ENCODE measurements around the gene SPATA16.
"Not testable (repeated sequence)": the region's sequence is repeated elsewhere in the genome, so short reads cannot be mapped to it uniquely, and the experiment has no call there.

Gene SPATA16

GRCh38 chr3:173004681-173005080 lies 136.4 kb downstream of the SPATA16 start:
- DNase-seq (ENCODE audit: low read depth in 2 of 2), result no peak

GRCh38 chr3:173003956-173004355 lies 137.1 kb downstream of the SPATA16 start:
- no peak for DNase-seq (ENCODE audit: low read depth in 2 of 2)

GRCh38 chr3:173003471-173003870 lies 137.6 kb downstream of the SPATA16 start:
- no peak for DNase-seq (ENCODE audit: low read depth in 2 of 2)

- no peak for DNase-seq (ENCODE audit: low read depth in 2 of 2)
Measured at GRCh38 chr3:173001622-173002021, 139.4 kb downstream of the SPATA16 start.

GRCh38 chr3:173000553-173000952 lies 140.5 kb downstream of the SPATA16 start:
- no peak for DNase-seq (ENCODE audit: low read depth in 2 of 2)

GRCh38 chr3:172993412-172993811 lies 147.6 kb downstream of the SPATA16 start:
- no peak for DNase-seq (ENCODE audit: low read depth in 2 of 2)

GRCh38 chr3:172991424-172991996 lies 149.5 kb downstream of the SPATA16 start:
- no peak for DNase-seq (ENCODE audit: low read depth in 2 of 2)

- DNase-seq (ENCODE audit: low read depth in 2 of 2), result no peak
Measured at GRCh38 chr3:172989373-172989772, 151.7 kb downstream of the SPATA16 start.

GRCh38 chr3:172987273-172987672 lies 153.8 kb downstream of the SPATA16 start:
- no peak for DNase-seq (ENCODE audit: low read depth in 2 of 2)

GRCh38 chr3:172984914-172985313 lies 156.1 kb downstream of the SPATA16 start:
- DNase-seq (ENCODE audit: low read depth in 2 of 2), result no peak

- DNase-seq (ENCODE audit: low read depth in 2 of 2), result no peak
Measured at GRCh38 chr3:172982736-172983364, 158.2 kb downstream of the SPATA16 start.

GRCh38 chr3:172981407-172981983 lies 159.5 kb downstream of the SPATA16 start:
- DNase-seq (ENCODE audit: low read depth in 2 of 2), result no peak

GRCh38 chr3:172980849-172981248 lies 160.2 kb downstream of the SPATA16 start:
- no peak for DNase-seq (ENCODE audit: low read depth in 2 of 2)

GRCh38 chr3:172977696-172978095 lies 163.3 kb downstream of the SPATA16 start:
- no peak for DNase-seq (ENCODE audit: low read depth in 2 of 2)

- DNase-seq (ENCODE audit: low read depth in 2 of 2), result no peak
Measured at GRCh38 chr3:172974969-172975368, 166.1 kb downstream of the SPATA16 start.

- DNase-seq (ENCODE audit: low read depth in 2 of 2), result no peak
Measured at GRCh38 chr3:172973799-172974198, 167.2 kb downstream of the SPATA16 start.

- no peak for DNase-seq (ENCODE audit: low read depth in 2 of 2)
Measured at GRCh38 chr3:172972717-172973116, 168.3 kb downstream of the SPATA16 start.

- DNase-seq (ENCODE audit: low read depth in 2 of 2), result no peak
Measured at GRCh38 chr3:172972067-172972466, 169.0 kb downstream of the SPATA16 start.

GRCh38 chr3:172968646-172969045 lies 172.4 kb downstream of the SPATA16 start:
- no peak for DNase-seq (ENCODE audit: low read depth in 2 of 2)

- no peak for DNase-seq (ENCODE audit: low read depth in 2 of 2)
Measured at GRCh38 chr3:172965256-172965655, 175.8 kb downstream of the SPATA16 start.

- DNase-seq (ENCODE audit: low read depth in 2 of 2), result not testable (repeated sequence)
Measured at GRCh38 chr3:172960626-172961182, 180.3 kb downstream of the SPATA16 start.

GRCh38 chr3:172958565-172958964 lies 182.5 kb downstream of the SPATA16 start:
- DNase-seq (ENCODE audit: low read depth in 2 of 2), result no peak

GRCh38 chr3:172953571-172953970 lies 187.5 kb downstream of the SPATA16 start:
- DNase-seq (ENCODE audit: low read depth in 2 of 2), result no peak

Data from stimulated activated CD4-positive, alpha-beta T cell treated with anti-CD3 and anti-CD28 coated beads, Interleukin-1b, Interleukin-23, amount 100 ng/mL, for 4 hours (primary cell).